ENCODE measurements around the gene CNOT1. TPM values are rescaled to one million over a fixed set of nuclear protein-coding genes. Genes with fewer than 3 reads are reported as not detected.

The CNOT1 gene
- polyA plus RNA-seq = 59.8 and 66.0 TPM in 2 replicates

GRCh38 chr16:58629733-58630640 lies at the start of gene CNOT1:
TSS of gene CNOT1 (minus strand) at chr16:58629826. CDS start at chr16:58599337, 30,489 bp downstream.

GRCh38 chr16:58515125-58515870 lies 114.3 kb downstream of the CNOT1 start, which contains the start of gene SETD6:
TSS of gene SETD6 (plus strand) at chr16:58515517. CDS start at chr16:58515538, 21 bp downstream.

GRCh38 chr16:58499615-58500351 lies 129.8 kb downstream of the CNOT1 start, which contains the start of gene NDRG4:
TSS of gene NDRG4 (plus strand) at chr16:58500143. CDS start at chr16:58500249, 106 bp downstream.

Other genes with a start within 250 kb of the CNOT1 start
- 0.28 and 3.3 TPM in 2 replicates for gene GINS3, start 237.4 kb downstream of the CNOT1 start, polyA plus RNA-seq
- 774 and 1,197 TPM in 2 replicates for gene NDRG4, start 129.7 kb downstream of the CNOT1 start, polyA plus RNA-seq
- gene SETD6, start 114.3 kb downstream of the CNOT1 start, polyA plus RNA-seq = 22.3 and 28.0 TPM in 2 replicates
- gene SLC38A7, start 54.9 kb upstream of the CNOT1 start, polyA plus RNA-seq = 1.9 and 2.8 TPM in 2 replicates
- gene GOT2, start 104.5 kb upstream of the CNOT1 start, polyA plus RNA-seq = 191 and 192 TPM in 2 replicates